ENCODE measurements around the gene KIAA0930.

DNA sequence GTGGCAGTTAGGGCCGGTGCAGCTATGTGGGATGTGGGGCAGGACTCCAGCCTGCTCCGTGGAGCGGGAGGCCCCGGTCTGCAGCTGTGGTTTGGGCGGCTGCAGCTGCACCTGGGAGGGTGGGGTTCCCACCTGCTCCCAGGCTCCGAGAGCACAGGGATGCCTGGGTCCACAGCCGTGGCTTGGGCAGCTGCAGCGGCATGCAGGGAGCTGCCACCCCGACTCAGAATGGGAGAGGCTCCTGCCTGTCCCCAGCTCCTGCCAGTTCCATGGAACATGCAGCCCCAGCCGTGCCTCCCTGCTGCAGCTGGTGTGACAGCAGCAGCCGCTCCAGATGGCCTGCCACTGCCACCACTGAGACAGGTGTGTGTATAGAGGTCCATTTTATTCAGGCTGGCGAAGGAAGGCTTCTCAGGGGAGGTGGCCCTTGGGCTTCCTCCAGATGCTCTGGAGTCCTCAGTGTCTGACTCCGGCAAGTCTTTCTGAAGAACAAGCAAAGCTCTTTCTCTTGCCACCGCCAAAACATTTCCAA lies 22.3 kb upstream of the KIAA0930 start:
- TF ChIP-seq, protein P1, sequence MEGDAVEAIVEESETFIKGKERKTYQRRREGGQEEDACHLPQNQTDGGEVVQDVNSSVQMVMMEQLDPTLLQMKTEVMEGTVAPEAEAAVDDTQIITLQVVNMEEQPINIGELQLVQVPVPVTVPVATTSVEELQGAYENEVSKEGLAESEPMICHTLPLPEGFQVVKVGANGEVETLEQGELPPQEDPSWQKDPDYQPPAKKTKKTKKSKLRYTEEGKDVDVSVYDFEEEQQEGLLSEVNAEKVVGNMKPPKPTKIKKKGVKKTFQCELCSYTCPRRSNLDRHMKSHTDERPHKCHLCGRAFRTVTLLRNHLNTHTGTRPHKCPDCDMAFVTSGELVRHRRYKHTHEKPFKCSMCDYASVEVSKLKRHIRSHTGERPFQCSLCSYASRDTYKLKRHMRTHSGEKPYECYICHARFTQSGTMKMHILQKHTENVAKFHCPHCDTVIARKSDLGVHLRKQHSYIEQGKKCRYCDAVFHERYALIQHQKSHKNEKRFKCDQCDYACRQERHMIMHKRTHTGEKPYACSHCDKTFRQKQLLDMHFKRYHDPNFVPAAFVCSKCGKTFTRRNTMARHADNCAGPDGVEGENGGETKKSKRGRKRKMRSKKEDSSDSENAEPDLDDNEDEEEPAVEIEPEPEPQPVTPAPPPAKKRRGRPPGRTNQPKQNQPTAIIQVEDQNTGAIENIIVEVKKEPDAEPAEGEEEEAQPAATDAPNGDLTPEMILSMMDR (IDR thresholded peaks at IDR 0.05), result no peak
- no peak for TF ChIP-seq POLR2A (IDR thresholded peaks at IDR 0.05)

Data from right lobe of liver (tissue), 4 donors.